GM23338 (cell line): ENCODE measurements around the gene TMEM9. TPM values are rescaled to one million over a fixed set of nuclear protein-coding genes. Genes with fewer than 3 reads are reported as not detected.

Source experiments
- ATAC-seq: fragments of 200-7000 bp; cut with Tn5 transposase; 3 replicates; pipeline ENCODE4 v1.9.1; 2020
- DNase-seq: peaks from one replicate; pipeline ENCODE4 v3.0.0-alpha.2; 2015; ENCODE audit warnings: low spot score
- H2AFZ ChIP-seq: fragments of 200-600 bp; sonication (generic); 2 replicates; pipeline ENCODE4 v1.8.0; 2016; ENCODE audit warnings: antibody characterized with exemption, mild to moderate bottlenecking, moderate library complexity
- H3F3A ChIP-seq: fragments of 200-600 bp; sonication (generic); replicated peaks from 2 replicates; pipeline ENCODE4 v1.8.0; 2017; ENCODE audit warnings: antibody characterized with exemption, mixed run types, low read depth
- H3K27ac ChIP-seq: fragments of 200-600 bp; sonication (generic); 2 replicates; pipeline ENCODE4 v1.6.1; 2016; ENCODE audit warnings: low read depth
- H3K27me3 ChIP-seq: fragments of 200-600 bp; sonication (generic); 2 replicates; pipeline ENCODE4 v1.8.0; 2016; ENCODE audit warnings: mild to moderate bottlenecking, mixed run types, moderate library complexity; ENCODE audit not compliant: insufficient read depth
- H3K36me3 ChIP-seq: fragments of 200-600 bp; sonication (generic); 2 replicates; pipeline ENCODE4 v1.8.0; 2016; ENCODE audit warnings: mild to moderate bottlenecking; ENCODE audit not compliant: insufficient read depth
- H3K4me1 ChIP-seq: fragments of 200-600 bp; sonication (generic); 2 replicates; pipeline ENCODE4 v1.8.0; 2016; ENCODE audit warnings: mild to moderate bottlenecking, moderate library complexity; ENCODE audit not compliant: insufficient read depth
- H3K4me2 ChIP-seq: fragments of 200-600 bp; sonication (generic); 2 replicates; pipeline ENCODE4 v1.7.1; 2017; ENCODE audit warnings: mixed run types
- H3K4me3 ChIP-seq: fragments of 200-600 bp; sonication (generic); 2 replicates; pipeline ENCODE4 v1.6.1; 2016; ENCODE audit warnings: mixed run types
- H3K79me2 ChIP-seq: fragments of 200-600 bp; sonication (generic); replicated peaks from 2 replicates; pipeline ENCODE4 v1.8.0; 2017; ENCODE audit warnings: mild to moderate bottlenecking; ENCODE audit not compliant: insufficient read depth
- H3K9me2 ChIP-seq: fragments of 200-600 bp; sonication (generic); 2 replicates; pipeline ENCODE4 v1.8.0; 2017; ENCODE audit not compliant: insufficient read depth
- H4K20me1 ChIP-seq: fragments of 200-600 bp; sonication (generic); replicated peaks from 2 replicates; pipeline ENCODE4 v1.8.0; 2017; ENCODE audit warnings: mild to moderate bottlenecking; ENCODE audit not compliant: insufficient read depth
- H3K27ac Mint-ChIP-seq: 2 replicates; pipeline ENCODE4 v1.8.0; 2020; ENCODE audit warnings: inconsistent platforms, mild to moderate bottlenecking, moderate library complexity, mixed read lengths
- H3K27me3 Mint-ChIP-seq: 3 replicates; pipeline ENCODE4 v1.8.0; 2022; ENCODE audit warnings: low read depth, mild to moderate bottlenecking, moderate library complexity, mixed read lengths, inconsistent platforms; ENCODE audit not compliant: insufficient read depth, poor library complexity
- H3K36me3 Mint-ChIP-seq: 3 replicates; pipeline ENCODE4 v1.8.0; 2021; ENCODE audit warnings: low read depth, mild to moderate bottlenecking, inconsistent platforms, moderate library complexity, mixed read lengths
- H3K4me1 Mint-ChIP-seq: 3 replicates; pipeline ENCODE4 v1.8.0; 2020; ENCODE audit warnings: mild to moderate bottlenecking, inconsistent platforms, mixed read lengths
- H3K4me3 Mint-ChIP-seq: 3 replicates; pipeline ENCODE4 v1.8.0; 2021; ENCODE audit warnings: moderate library complexity, mild to moderate bottlenecking, inconsistent platforms, mixed read lengths
- H3K9me3 Mint-ChIP-seq: 3 replicates; pipeline ENCODE4 v1.8.0; 2020; ENCODE audit warnings: moderate library complexity, mild to moderate bottlenecking, inconsistent platforms, mixed read lengths
- CREB1 ChIP-seq: fragments of 250-450 bp; sonication (Bioruptor Pico); IDR thresholded peaks from 2 replicates; pipeline ENCODE4 v1.5.0; 2020; ENCODE audit warnings: low read depth, mild to moderate bottlenecking, moderate library complexity
- EZH2 ChIP-seq: fragments of 200-600 bp; sonication (generic); IDR thresholded peaks from one replicate; pipeline ENCODE4 v1.8.0; 2017; ENCODE audit warnings: antibody characterized with exemption, mild to moderate bottlenecking, low read depth; ENCODE audit not compliant: unreplicated experiment
- EZH2phosphoT487 ChIP-seq: fragments of 200-600 bp; sonication (generic); IDR thresholded peaks from one replicate; pipeline ENCODE4 v1.8.1; 2018; ENCODE audit warnings: antibody characterized with exemption; ENCODE audit not compliant: unreplicated experiment
- JUNB ChIP-seq: IDR thresholded peaks from one replicate; pipeline ENCODE4 v1.6.1; 2016; ENCODE audit warnings: antibody characterized with exemption; ENCODE audit not compliant: unreplicated experiment
- NANOG ChIP-seq: IDR thresholded peaks from 2 replicates; pipeline ENCODE4 v1.6.1; 2016; ENCODE audit warnings: antibody characterized with exemption, borderline replicate concordance
- POLR2AphosphoS5 ChIP-seq: IDR thresholded peaks from 2 replicates; pipeline ENCODE4 v1.6.1; 2016; ENCODE audit warnings: antibody characterized with exemption, low read depth
- STAT1 ChIP-seq: IDR thresholded peaks from one replicate; pipeline ENCODE4 v1.6.1; 2016; ENCODE audit warnings: antibody characterized with exemption; ENCODE audit not compliant: unreplicated experiment
- ZNF331 ChIP-seq: fragments of 250-450 bp; sonication (Bioruptor Pico); IDR thresholded peaks from 2 replicates; pipeline ENCODE4 v1.5.0; 2020; ENCODE audit warnings: low read depth, mild to moderate bottlenecking, moderate library complexity
- polyA plus RNA-seq: library from polyadenylated mRNA; unstranded; fragments of >200 nt; fragmentation: Nextera tagmentation; extraction: Ambion mirVana; gene quantifications from 2 replicates; pipeline ENCODE4 v1.2.1, GENCODE V29; 2016
- total RNA-seq: library from RNA; depleted of rRNA; stranded (reverse); fragments of >200 nt; shearing (Covaris generic); gene quantifications from 2 replicates; pipeline ENCODE4 v1.2.3, GENCODE V29; 2014
- TF ChIP-seq, protein P1 (sequence below): fragments of 250-450 bp; sonication (Bioruptor Pico); IDR thresholded peaks from 2 replicates; pipeline ENCODE4 v1.5.0; 2020; ENCODE audit warnings: mild to moderate bottlenecking, moderate library complexity
- TF ChIP-seq, protein P2 (sequence below), 2 experiments: fragments of 200-600 bp in 1 of 2; sonication (generic) in 1 of 2; conservative IDR thresholded peaks; 2 replicates each; pipeline versions ENCODE4 v1.5.1 to v1.6.1; 2016 to 2017; ENCODE audit warnings: antibody characterized with exemption in 2 of 2, low read depth in 2 of 2, mild to moderate bottlenecking in 2 of 2, moderate library complexity in 1 of 2
- TF ChIP-seq, protein P3 (sequence below): IDR thresholded peaks from 2 replicates; pipeline ENCODE4 v1.6.1; 2016; ENCODE audit warnings: antibody characterized with exemption
- TF ChIP-seq, protein P4 (sequence below): IDR thresholded peaks from one replicate; pipeline ENCODE4 v1.6.1; 2018; ENCODE audit warnings: antibody characterized with exemption; ENCODE audit not compliant: unreplicated experiment

The TMEM9 gene
- total and polyA plus RNA-seq, 2 experiments from 2014 or later = 78.6 to 147 TPM

DNA sequence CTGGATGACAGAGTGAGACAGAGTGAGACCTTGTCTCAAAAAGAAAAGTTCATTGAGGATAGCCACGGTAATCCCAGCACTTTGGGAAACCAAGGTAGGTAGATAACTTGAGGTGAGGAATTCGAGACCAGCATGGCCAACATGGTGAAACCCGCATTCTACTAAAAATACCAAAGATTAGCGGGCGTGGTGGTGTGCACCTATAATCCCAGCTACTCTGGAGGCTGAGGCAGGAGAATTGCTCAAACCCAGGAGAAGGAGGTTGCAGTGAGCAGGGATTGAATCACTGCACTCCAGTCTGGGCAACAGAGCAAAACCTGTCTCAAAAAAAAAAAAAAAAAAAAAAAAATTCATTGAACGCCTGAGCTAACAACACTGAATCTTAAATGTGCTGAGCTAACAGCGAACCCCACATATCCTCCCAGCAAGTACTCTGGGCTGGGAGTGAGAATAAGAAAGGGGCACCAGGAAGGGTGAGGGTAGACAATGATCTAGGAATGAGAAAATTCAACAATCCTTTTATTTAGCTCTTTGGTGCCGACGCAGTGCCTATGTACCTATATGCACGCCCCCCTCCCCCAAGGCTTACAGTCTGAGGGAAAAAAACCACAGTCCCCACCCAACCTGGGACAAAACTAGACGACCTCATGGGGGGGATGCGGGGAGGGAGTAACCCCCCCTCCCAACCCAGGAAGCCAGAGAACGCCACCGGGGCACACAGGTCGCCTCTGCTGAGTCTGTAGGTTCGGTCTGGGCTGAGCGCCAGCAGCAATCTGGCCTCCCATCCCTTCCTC, 40.6 kb downstream of the TMEM9 start (continued):
- TF ChIP-seq, protein P1, sequence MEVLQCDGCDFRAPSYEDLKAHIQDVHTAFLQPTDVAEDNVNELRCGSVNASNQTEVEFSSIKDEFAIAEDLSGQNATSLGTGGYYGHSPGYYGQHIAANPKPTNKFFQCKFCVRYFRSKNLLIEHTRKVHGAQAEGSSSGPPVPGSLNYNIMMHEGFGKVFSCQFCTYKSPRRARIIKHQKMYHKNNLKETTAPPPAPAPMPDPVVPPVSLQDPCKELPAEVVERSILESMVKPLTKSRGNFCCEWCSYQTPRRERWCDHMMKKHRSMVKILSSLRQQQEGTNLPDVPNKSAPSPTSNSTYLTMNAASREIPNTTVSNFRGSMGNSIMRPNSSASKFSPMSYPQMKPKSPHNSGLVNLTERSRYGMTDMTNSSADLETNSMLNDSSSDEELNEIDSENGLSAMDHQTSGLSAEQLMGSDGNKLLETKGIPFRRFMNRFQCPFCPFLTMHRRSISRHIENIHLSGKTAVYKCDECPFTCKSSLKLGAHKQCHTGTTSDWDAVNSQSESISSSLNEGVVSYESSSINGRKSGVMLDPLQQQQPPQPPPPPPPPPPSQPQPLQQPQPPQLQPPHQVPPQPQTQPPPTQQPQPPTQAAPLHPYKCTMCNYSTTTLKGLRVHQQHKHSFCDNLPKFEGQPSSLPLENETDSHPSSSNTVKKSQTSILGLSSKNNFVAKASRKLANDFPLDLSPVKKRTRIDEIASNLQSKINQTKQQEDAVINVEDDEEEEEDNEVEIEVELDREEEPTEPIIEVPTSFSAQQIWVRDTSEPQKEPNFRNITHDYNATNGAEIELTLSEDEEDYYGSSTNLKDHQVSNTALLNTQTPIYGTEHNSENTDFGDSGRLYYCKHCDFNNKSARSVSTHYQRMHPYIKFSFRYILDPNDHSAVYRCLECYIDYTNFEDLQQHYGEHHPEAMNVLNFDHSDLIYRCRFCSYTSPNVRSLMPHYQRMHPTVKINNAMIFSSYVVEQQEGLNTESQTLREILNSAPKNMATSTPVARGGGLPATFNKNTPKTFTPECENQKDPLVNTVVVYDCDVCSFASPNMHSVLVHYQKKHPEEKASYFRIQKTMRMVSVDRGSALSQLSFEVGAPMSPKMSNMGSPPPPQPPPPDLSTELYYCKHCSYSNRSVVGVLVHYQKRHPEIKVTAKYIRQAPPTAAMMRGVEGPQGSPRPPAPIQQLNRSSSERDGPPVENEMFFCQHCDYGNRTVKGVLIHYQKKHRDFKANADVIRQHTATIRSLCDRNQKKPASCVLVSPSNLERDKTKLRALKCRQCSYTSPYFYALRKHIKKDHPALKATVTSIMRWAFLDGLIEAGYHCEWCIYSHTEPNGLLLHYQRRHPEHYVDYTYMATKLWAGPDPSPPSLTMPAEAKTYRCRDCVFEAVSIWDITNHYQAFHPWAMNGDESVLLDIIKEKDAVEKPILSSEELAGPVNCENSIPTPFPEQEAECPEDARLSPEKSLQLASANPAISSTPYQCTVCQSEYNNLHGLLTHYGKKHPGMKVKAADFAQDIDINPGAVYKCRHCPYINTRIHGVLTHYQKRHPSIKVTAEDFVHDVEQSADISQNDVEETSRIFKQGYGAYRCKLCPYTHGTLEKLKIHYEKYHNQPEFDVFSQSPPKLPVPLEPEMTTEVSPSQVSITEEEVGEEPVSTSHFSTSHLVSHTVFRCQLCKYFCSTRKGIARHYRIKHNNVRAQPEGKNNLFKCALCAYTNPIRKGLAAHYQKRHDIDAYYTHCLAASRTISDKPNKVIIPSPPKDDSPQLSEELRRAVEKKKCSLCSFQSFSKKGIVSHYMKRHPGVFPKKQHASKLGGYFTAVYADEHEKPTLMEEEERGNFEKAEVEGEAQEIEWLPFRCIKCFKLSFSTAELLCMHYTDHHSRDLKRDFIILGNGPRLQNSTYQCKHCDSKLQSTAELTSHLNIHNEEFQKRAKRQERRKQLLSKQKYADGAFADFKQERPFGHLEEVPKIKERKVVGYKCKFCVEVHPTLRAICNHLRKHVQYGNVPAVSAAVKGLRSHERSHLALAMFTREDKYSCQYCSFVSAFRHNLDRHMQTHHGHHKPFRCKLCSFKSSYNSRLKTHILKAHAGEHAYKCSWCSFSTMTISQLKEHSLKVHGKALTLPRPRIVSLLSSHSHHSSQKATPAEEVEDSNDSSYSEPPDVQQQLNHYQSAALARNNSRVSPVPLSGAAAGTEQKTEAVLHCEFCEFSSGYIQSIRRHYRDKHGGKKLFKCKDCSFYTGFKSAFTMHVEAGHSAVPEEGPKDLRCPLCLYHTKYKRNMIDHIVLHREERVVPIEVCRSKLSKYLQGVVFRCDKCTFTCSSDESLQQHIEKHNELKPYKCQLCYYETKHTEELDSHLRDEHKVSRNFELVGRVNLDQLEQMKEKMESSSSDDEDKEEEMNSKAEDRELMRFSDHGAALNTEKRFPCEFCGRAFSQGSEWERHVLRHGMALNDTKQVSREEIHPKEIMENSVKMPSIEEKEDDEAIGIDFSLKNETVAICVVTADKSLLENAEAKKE (CRISPR knock-in tag) = no peak
- no peak for TF ChIP-seq CREB1 (CRISPR knock-in tag)
- no peak for TF ChIP-seq POLR2AphosphoS5
- no peak for TF ChIP-seq EZH2phosphoT487

DNA sequence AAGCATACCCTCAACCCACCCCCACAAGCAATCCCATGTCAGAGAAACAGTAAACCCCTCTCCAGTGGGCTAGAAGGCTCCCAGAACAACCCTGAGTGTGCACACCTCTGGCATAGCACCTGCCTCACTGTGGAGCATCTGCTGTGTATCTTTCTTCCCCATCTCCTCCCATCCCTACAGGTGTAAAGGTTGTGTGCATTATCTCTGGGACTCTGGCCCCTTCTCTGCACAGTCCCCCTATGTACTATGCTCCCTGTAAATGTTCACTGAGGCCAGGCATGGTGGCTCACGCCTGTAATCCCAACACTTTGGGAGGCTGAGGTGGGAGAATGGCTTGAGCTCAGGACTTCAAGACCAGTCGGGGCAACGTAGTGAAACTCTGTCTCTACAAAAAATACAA, 41.3 kb downstream of the TMEM9 start:
- peaks cover 5% of the 10 kb centered on the region; the same call in 2 of the 3 replicates for H3K4me1 Mint-ChIP-seq
- Histone ChIP-seq H3K27ac (no peak overlapping the region), H3K27me3 (peaks cover 40% of the 10 kb centered on the region), H4K20me1 (no peaks in the 10 kb centered on the region), H3K79me2 (no peaks in the 10 kb centered on the region), H3K4me2 (no peak overlapping the region), H3K4me3 (no peak overlapping the region), H3F3A (no peaks in the 10 kb centered on the region), H3K4me1 (peaks cover 5% of the 10 kb centered on the region), H3K9me2 (no peaks in the 10 kb centered on the region), H3K36me3 (no peaks in the 10 kb centered on the region), H2AFZ (no peak overlapping the region)
- no peak overlapping the region for H3K27ac Mint-ChIP-seq
- no peaks in the 10 kb centered on the region for H3K36me3 Mint-ChIP-seq
- H3K9me3 Mint-ChIP-seq = no peaks in the 10 kb centered on the region
- no peak for ATAC-seq
- H3K27me3 Mint-ChIP-seq = peaks cover 39% of the 10 kb centered on the region
- no peak for DNase-seq
- H3K4me3 Mint-ChIP-seq = no peak overlapping the region
- TF ChIP-seq, protein P2, sequence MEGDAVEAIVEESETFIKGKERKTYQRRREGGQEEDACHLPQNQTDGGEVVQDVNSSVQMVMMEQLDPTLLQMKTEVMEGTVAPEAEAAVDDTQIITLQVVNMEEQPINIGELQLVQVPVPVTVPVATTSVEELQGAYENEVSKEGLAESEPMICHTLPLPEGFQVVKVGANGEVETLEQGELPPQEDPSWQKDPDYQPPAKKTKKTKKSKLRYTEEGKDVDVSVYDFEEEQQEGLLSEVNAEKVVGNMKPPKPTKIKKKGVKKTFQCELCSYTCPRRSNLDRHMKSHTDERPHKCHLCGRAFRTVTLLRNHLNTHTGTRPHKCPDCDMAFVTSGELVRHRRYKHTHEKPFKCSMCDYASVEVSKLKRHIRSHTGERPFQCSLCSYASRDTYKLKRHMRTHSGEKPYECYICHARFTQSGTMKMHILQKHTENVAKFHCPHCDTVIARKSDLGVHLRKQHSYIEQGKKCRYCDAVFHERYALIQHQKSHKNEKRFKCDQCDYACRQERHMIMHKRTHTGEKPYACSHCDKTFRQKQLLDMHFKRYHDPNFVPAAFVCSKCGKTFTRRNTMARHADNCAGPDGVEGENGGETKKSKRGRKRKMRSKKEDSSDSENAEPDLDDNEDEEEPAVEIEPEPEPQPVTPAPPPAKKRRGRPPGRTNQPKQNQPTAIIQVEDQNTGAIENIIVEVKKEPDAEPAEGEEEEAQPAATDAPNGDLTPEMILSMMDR (conservative IDR thresholded peaks at IDR 0.05; ENCODE audit: low read depth in 2 of 2) = no peak
- TF ChIP-seq EZH2 (no peak), EZH2phosphoT487 (no peak), JUNB (no peak), STAT1 (no peak), CREB1 (CRISPR knock-in tag) (no peak), ZNF331 (no peak), NANOG (no peak), POLR2AphosphoS5 (no peak)
- TF ChIP-seq, protein P3, sequence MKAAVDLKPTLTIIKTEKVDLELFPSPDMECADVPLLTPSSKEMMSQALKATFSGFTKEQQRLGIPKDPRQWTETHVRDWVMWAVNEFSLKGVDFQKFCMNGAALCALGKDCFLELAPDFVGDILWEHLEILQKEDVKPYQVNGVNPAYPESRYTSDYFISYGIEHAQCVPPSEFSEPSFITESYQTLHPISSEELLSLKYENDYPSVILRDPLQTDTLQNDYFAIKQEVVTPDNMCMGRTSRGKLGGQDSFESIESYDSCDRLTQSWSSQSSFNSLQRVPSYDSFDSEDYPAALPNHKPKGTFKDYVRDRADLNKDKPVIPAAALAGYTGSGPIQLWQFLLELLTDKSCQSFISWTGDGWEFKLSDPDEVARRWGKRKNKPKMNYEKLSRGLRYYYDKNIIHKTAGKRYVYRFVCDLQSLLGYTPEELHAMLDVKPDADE = no peak
- TF ChIP-seq, protein P4, sequence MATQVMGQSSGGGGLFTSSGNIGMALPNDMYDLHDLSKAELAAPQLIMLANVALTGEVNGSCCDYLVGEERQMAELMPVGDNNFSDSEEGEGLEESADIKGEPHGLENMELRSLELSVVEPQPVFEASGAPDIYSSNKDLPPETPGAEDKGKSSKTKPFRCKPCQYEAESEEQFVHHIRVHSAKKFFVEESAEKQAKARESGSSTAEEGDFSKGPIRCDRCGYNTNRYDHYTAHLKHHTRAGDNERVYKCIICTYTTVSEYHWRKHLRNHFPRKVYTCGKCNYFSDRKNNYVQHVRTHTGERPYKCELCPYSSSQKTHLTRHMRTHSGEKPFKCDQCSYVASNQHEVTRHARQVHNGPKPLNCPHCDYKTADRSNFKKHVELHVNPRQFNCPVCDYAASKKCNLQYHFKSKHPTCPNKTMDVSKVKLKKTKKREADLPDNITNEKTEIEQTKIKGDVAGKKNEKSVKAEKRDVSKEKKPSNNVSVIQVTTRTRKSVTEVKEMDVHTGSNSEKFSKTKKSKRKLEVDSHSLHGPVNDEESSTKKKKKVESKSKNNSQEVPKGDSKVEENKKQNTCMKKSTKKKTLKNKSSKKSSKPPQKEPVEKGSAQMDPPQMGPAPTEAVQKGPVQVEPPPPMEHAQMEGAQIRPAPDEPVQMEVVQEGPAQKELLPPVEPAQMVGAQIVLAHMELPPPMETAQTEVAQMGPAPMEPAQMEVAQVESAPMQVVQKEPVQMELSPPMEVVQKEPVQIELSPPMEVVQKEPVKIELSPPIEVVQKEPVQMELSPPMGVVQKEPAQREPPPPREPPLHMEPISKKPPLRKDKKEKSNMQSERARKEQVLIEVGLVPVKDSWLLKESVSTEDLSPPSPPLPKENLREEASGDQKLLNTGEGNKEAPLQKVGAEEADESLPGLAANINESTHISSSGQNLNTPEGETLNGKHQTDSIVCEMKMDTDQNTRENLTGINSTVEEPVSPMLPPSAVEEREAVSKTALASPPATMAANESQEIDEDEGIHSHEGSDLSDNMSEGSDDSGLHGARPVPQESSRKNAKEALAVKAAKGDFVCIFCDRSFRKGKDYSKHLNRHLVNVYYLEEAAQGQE = no peak
